PC-3 (cell line): ENCODE data around the gene CDK15.

Experiments used
- EZH2 ChIP-seq: fragments of 300-600 bp; sonication (generic); IDR thresholded peaks from one replicate; pipeline ENCODE4 v1.6.1; 2017; ENCODE audit warnings: antibody characterized with exemption, mild to moderate bottlenecking, low read length; ENCODE audit not compliant: unreplicated experiment
- TF ChIP-seq, protein P1 (sequence below): fragments of 300-600 bp; sonication (generic); conservative IDR thresholded peaks from 2 replicates; pipeline ENCODE4 v1.5.1; 2017; ENCODE audit warnings: antibody characterized with exemption, low read depth, mild to moderate bottlenecking, low read length

GRCh38 chr2:201900362-201900761 is 94.0 kb downstream of the CDK15 start:
- TF ChIP-seq, protein P1, sequence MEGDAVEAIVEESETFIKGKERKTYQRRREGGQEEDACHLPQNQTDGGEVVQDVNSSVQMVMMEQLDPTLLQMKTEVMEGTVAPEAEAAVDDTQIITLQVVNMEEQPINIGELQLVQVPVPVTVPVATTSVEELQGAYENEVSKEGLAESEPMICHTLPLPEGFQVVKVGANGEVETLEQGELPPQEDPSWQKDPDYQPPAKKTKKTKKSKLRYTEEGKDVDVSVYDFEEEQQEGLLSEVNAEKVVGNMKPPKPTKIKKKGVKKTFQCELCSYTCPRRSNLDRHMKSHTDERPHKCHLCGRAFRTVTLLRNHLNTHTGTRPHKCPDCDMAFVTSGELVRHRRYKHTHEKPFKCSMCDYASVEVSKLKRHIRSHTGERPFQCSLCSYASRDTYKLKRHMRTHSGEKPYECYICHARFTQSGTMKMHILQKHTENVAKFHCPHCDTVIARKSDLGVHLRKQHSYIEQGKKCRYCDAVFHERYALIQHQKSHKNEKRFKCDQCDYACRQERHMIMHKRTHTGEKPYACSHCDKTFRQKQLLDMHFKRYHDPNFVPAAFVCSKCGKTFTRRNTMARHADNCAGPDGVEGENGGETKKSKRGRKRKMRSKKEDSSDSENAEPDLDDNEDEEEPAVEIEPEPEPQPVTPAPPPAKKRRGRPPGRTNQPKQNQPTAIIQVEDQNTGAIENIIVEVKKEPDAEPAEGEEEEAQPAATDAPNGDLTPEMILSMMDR: no peak
- TF ChIP-seq EZH2: no peak
